Measurements from ENCODE around the gene REXO5.
"Not testable (repeated sequence)": the region's sequence is repeated elsewhere in the genome, so short reads cannot be mapped to it uniquely, and the experiment has no call there.

The REXO5 gene

DNA sequence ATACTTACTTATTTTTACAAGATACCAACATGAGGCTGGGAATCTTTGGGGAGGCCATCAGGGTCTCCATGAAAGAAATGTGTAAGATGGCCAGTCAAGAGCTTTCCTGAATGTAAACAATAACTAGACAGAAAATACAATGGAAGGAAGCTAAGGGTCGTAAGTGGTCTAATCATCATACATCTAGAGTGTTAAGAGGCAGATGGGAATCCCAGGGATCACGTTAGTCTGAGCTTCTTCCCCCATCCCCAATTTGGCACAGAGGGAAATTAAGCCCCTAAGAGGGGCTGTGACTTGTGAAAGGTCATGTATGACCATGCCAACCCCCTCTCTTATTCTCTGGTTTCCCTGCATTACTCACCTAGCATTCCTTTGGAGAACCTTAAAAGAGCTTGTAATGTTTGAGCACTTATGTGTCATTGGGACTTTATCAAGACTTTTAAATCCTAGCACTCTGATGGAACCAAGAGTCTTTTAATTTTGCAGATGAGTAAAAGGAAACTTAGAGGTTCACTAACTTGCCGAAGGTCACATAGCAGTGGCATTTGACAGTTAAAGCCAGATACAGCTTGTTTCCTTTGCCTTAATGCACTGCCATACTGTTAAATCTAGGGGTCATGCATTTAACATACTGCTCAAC, 47.8 kb downstream of the REXO5 start:
- no peak for TF ChIP-seq CTCF (conservative IDR thresholded peaks at IDR 0.05; ENCODE audit: low read depth, low read length)
- H3K4me3 ChIP-seq (ENCODE audit: low read depth, low read length), result no peak overlapping the region
- no peak for DNase-seq (ENCODE audit: low read depth)

DNA sequence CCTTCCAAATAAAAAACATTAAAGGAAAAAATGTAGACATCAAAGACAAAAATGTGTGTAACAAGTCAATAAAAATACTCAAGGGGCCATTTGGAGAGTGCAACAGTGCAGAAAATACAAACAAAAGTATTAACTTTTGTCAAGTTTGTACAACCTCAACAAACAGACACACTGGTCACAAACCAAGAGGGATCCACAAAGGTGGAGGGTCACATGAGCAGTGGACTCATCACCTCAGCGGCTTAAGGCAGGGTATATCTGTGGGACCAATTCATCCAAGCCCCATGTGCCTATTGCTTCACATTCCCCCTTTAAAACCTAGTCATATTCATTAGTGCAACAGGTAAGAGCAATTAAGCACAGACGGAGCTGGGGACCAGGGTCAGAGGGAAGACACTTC, 48.6 kb downstream of the REXO5 start:
- no peak for TF ChIP-seq CTCF (conservative IDR thresholded peaks at IDR 0.05; ENCODE audit: low read depth, low read length)
- DNase-seq (ENCODE audit: low read depth), result no peak
- no peak overlapping the region for H3K4me3 ChIP-seq (ENCODE audit: low read depth, low read length)

DNA sequence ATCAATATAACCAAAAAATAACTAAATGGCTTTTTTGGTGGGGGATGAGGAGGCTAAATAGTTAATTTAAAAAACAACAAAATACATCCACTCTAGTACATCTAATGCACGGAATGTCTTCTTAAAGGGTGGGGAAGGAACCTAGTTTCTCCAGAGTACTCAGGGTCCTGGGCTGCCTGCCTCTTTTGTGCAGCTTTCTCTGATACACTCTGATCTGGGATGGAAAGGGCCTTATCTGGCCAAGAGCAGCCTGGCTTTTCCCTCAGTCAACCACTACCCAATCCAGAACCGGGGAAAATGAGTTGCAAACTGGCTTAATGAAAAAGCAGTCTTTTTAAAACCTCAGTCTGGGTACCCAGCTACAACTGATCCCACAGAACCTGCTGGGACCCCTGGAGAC, 51.0 kb downstream of the REXO5 start:
- H3K4me3 ChIP-seq (ENCODE audit: low read depth, low read length), result no peak overlapping the region
- TF ChIP-seq CTCF (conservative IDR thresholded peaks at IDR 0.05; ENCODE audit: low read depth, low read length), result no peak
- no peak for DNase-seq (ENCODE audit: low read depth)

- no peak for TF ChIP-seq CTCF (conservative IDR thresholded peaks at IDR 0.05; ENCODE audit: low read depth, low read length)
- no peak for DNase-seq (ENCODE audit: low read depth)
Measured at GRCh38 chr16:20859229-20859628, 52.9 kb downstream of the REXO5 start.

GRCh38 chr16:20859699-20860098, 53.4 kb downstream of the REXO5 start:
- TF ChIP-seq CTCF (conservative IDR thresholded peaks at IDR 0.05; ENCODE audit: low read depth, low read length), result no peak
- no peak overlapping the region for H3K4me3 ChIP-seq (ENCODE audit: low read depth, low read length)
- no peak for DNase-seq (ENCODE audit: low read depth)

More at GRCh38 chr16:20859229-20859628, 52.9 kb downstream of the REXO5 start:
- H3K4me3 ChIP-seq (ENCODE audit: low read depth, low read length), result no peak overlapping the region

GRCh38 chr16:20860361-20860760, 54.0 kb downstream of the REXO5 start:
- no peak for DNase-seq (ENCODE audit: low read depth)
- H3K4me3 ChIP-seq (ENCODE audit: low read depth, low read length), result no peak overlapping the region
- no peak for TF ChIP-seq CTCF (conservative IDR thresholded peaks at IDR 0.05; ENCODE audit: low read depth, low read length)

GRCh38 chr16:20860995-20861394, 54.7 kb downstream of the REXO5 start:
- not testable (repeated sequence) for DNase-seq (ENCODE audit: low read depth); H3K4me3 ChIP-seq (ENCODE audit: low read depth, low read length)
